H1 (cell line): ENCODE measurements around the gene GHRH. TPM values are rescaled to one million over a fixed set of nuclear protein-coding genes. Genes with fewer than 3 reads are reported as not detected.

Experiments used
- CTCF ChIA-PET: fragments of 300-600 bp; sonication (Branson Sonifier 250); formaldehyde crosslinking; loops from one replicate; lab custom pipeline; 2021; ENCODE audit not compliant: partially characterized antibody; lab: Charles Lee
- POLR2A ChIA-PET: fragments of 300-600 bp; sonication (Branson Sonifier 250); formaldehyde crosslinking; loops from one replicate; lab custom pipeline; 2021; ENCODE audit warnings: inconsistent platforms; ENCODE audit not compliant: partially characterized antibody; lab: Charles Lee
- DNase-seq, 2 experiments: peaks; one replicate each; pipeline versions ENCODE4 v3.0.0 to v3.0.0-alpha.2; 2010 to 2022; ENCODE audit warnings: low spot score in 2 of 2, low read depth in 1 of 2, mixed read lengths in 1 of 2
- FAIRE-seq: peaks from 2 replicates; lab custom pipeline; 2011; peaks lifted over from hg19 to GRCh38; lab: Jason Lieb, UNC
- H2AFZ ChIP-seq: 2 replicates; pipeline ENCODE4 v1.8.1; 2012; ENCODE audit warnings: low read length, inconsistent platforms
- H2AK5ac ChIP-seq: 2 replicates; pipeline ENCODE4 v1.6.1; 2013; ENCODE audit warnings: low read depth, low read length
- H2BK120ac ChIP-seq: replicated peaks from 2 replicates; pipeline ENCODE3; 2013; ENCODE audit warnings: low read depth, low read length, inconsistent platforms
- H2BK12ac ChIP-seq: 2 replicates; pipeline ENCODE4 v1.6.1; 2013; ENCODE audit warnings: low read depth, low read length
- H2BK15ac ChIP-seq: 2 replicates; pipeline ENCODE4 v1.6.1; 2013; ENCODE audit warnings: low read length
- H2BK20ac ChIP-seq: 2 replicates; pipeline ENCODE4 v1.6.1; 2013; ENCODE audit warnings: low read length
- H2BK5ac ChIP-seq: 2 replicates; pipeline ENCODE4 v1.6.1; 2013; ENCODE audit warnings: low read depth, low read length
- H3K14ac ChIP-seq: 2 replicates; pipeline ENCODE4 v1.6.1; 2013; ENCODE audit warnings: inconsistent platforms; ENCODE audit not compliant: insufficient read length
- H3K18ac ChIP-seq: 2 replicates; pipeline ENCODE4 v1.6.1; 2013; ENCODE audit warnings: low read length; ENCODE audit errors: extremely low read depth
- H3K23ac ChIP-seq: 2 replicates; pipeline ENCODE4 v1.6.1; 2013; ENCODE audit warnings: inconsistent platforms; ENCODE audit not compliant: insufficient read length
- H3K23me2 ChIP-seq: 2 replicates; pipeline ENCODE4 v1.6.1; 2013; ENCODE audit warnings: low read depth, low read length
- H3K27ac ChIP-seq: 2 replicates; pipeline ENCODE4 v1.6.1; 2011; ENCODE audit warnings: low read depth, low read length, inconsistent platforms
- H3K27me3 ChIP-seq, 4 experiments: replicated peaks in 1 of 4; 1 replicate in 1 of 4; 2 replicates in 3 of 4; pipeline versions ENCODE4 v1.6.1 to v1.8.1; 2011 to 2013; ENCODE audit warnings: low read length in 3 of 4, mild to moderate bottlenecking in 3 of 4, inconsistent platforms in 2 of 4, mixed read lengths in 2 of 4, moderate library complexity in 1 of 4; ENCODE audit not compliant: control insufficient read depth in 3 of 4, insufficient read depth in 3 of 4; ENCODE audit errors: extremely low read depth in 1 of 4
- H3K36me3 ChIP-seq, 4 experiments: 2 replicates each; pipeline versions ENCODE4 v1.6.1 to v1.8.1; 2011 to 2013; ENCODE audit warnings: mild to moderate bottlenecking in 4 of 4, low read length in 3 of 4, moderate library complexity in 2 of 4, control low read depth in 1 of 4, inconsistent platforms in 1 of 4; ENCODE audit not compliant: insufficient read depth in 4 of 4, control insufficient read depth in 2 of 4
- H3K4ac ChIP-seq: replicated peaks from 2 replicates; pipeline ENCODE3; 2013; ENCODE audit warnings: low read length, low read depth, mixed read lengths, inconsistent platforms; ENCODE audit not compliant: insufficient read length
- H3K4me1 ChIP-seq, 4 experiments: replicated peaks in 1 of 4; 1 replicate in 1 of 4; 2 replicates in 3 of 4; pipeline versions ENCODE4 v1.6.1 to v1.8.1; 2011 to 2013; ENCODE audit warnings: low read length in 3 of 4, inconsistent platforms in 2 of 4, mixed read lengths in 1 of 4; ENCODE audit not compliant: insufficient read depth in 4 of 4, control insufficient read depth in 3 of 4
- H3K4me2 ChIP-seq, 2 experiments: 2 replicates each; pipeline versions ENCODE4 v1.6.1 to v1.8.1; 2011 to 2013; ENCODE audit warnings: low read depth in 2 of 2, low read length in 2 of 2, control low read depth in 1 of 2, inconsistent platforms in 1 of 2, mild to moderate bottlenecking in 1 of 2; ENCODE audit not compliant: insufficient read depth in 1 of 2
- H3K4me3 ChIP-seq, 4 experiments: fragments of 200-600, 300-600 bp in 1 of 4; sonication (generic), shearing (Covaris generic), sonication (Bioruptor Twin) in 1 of 4; 2 replicates each; pipeline versions ENCODE4 v1.5.1 to v1.8.1; 2011 to 2016; ENCODE audit warnings: low read length in 4 of 4, low read depth in 3 of 4, control low read depth in 2 of 4, inconsistent platforms in 2 of 4, mild to moderate bottlenecking in 2 of 4, mixed read lengths in 1 of 4, moderate library complexity in 1 of 4; ENCODE audit not compliant: insufficient read depth in 2 of 4; ENCODE audit errors: extremely low read depth in 1 of 4
- H3K56ac ChIP-seq: replicated peaks from 2 replicates; pipeline ENCODE3; 2013; ENCODE audit warnings: low read depth, mild to moderate bottlenecking, mixed read lengths, low read length, inconsistent platforms; ENCODE audit not compliant: insufficient read length
- H3K79me1 ChIP-seq: 2 replicates; pipeline ENCODE4 v1.6.1; 2013; ENCODE audit warnings: low read depth, low read length, control low read depth
- H3K79me2 ChIP-seq, 2 experiments: 2 replicates each; pipeline versions ENCODE4 v1.6.1 to v1.8.1; 2012 to 2013; ENCODE audit warnings: low read length in 2 of 2, mild to moderate bottlenecking in 2 of 2, inconsistent platforms in 1 of 2; ENCODE audit not compliant: insufficient read depth in 2 of 2, control insufficient read depth in 1 of 2
- H3K9ac ChIP-seq, 4 experiments: replicated peaks in 1 of 4; 1 replicate in 1 of 4; 2 replicates in 3 of 4; pipeline versions ENCODE4 v1.6.1 to v1.8.1; 2011 to 2013; ENCODE audit warnings: low read depth in 3 of 4, low read length in 3 of 4, control low read depth in 2 of 4, mild to moderate bottlenecking in 2 of 4, moderate library complexity in 2 of 4, inconsistent platforms in 1 of 4; ENCODE audit errors: extremely low read depth in 1 of 4
- H3K9me3 ChIP-seq, 2 experiments: 2 replicates each; pipeline versions ENCODE4 v1.6.1 to v1.8.1; 2012 to 2013; ENCODE audit warnings: mild to moderate bottlenecking in 2 of 2, moderate library complexity in 2 of 2, control low read depth in 1 of 2, inconsistent platforms in 1 of 2, low read depth in 1 of 2, low read length in 1 of 2, mixed read lengths in 1 of 2; ENCODE audit not compliant: insufficient read depth in 2 of 2
- H4K20me1 ChIP-seq, 2 experiments: replicated peaks in 1 of 2; 2 replicates each; pipeline versions ENCODE3 to v1.8.1; 2011 to 2013; ENCODE audit warnings: inconsistent platforms in 2 of 2, low read length in 2 of 2, mild to moderate bottlenecking in 1 of 2; ENCODE audit not compliant: insufficient read depth in 2 of 2, control insufficient read depth in 1 of 2
- H4K5ac ChIP-seq: 2 replicates; pipeline ENCODE4 v1.6.1; 2013; ENCODE audit warnings: low read length, low read depth, mixed read lengths, inconsistent platforms; ENCODE audit not compliant: insufficient read length
- H4K8ac ChIP-seq: 2 replicates; pipeline ENCODE4 v1.8.0; 2013; ENCODE audit warnings: mild to moderate bottlenecking, moderate library complexity, low read length, inconsistent platforms; ENCODE audit not compliant: insufficient read depth; ENCODE audit errors: extremely low read depth
- H4K91ac ChIP-seq: replicated peaks from 2 replicates; pipeline ENCODE3; 2013; ENCODE audit warnings: low read length, mixed read lengths, inconsistent platforms; ENCODE audit not compliant: insufficient read length
- CHD1 ChIP-seq: IDR thresholded peaks from 2 replicates; pipeline ENCODE4 v1.6.1; 2012; ENCODE audit warnings: low read depth, low read length, improper control_type of control experiment
- EZH2 ChIP-seq: fragments of 200-600 bp; sonication (generic); IDR thresholded peaks from 2 replicates; pipeline ENCODE4 v1.7.1; 2012; ENCODE audit warnings: low read depth, mild to moderate bottlenecking, moderate library complexity, low read length, inconsistent platforms; ENCODE audit not compliant: severe bottlenecking
- GTF2F1 ChIP-seq: IDR thresholded peaks from 2 replicates; pipeline ENCODE4 v1.6.1; 2012; ENCODE audit warnings: low read depth, low read length, improper control_type of control experiment, borderline replicate concordance
- JUND ChIP-seq: IDR thresholded peaks from 2 replicates; pipeline ENCODE4 v1.6.1; 2011; ENCODE audit warnings: mild to moderate bottlenecking, improper control_type of control experiment, low read length
- RAD21 ChIP-seq, 2 experiments: IDR thresholded peaks in 1 of 2; conservative IDR thresholded peaks in 1 of 2; 2 replicates each; pipeline ENCODE4 v1.6.1; 2011; ENCODE audit warnings: low read depth in 2 of 2, low read length in 2 of 2, improper control_type of control experiment in 1 of 2, inconsistent platforms in 1 of 2, mild to moderate bottlenecking in 1 of 2, moderate library complexity in 1 of 2
- RFX5 ChIP-seq: IDR thresholded peaks from 2 replicates; pipeline ENCODE4 v1.6.1; 2011; ENCODE audit warnings: low read depth, low read length, improper control_type of control experiment, borderline replicate concordance
- TCF12 ChIP-seq: IDR thresholded peaks from 2 replicates; pipeline ENCODE4 v1.6.1; 2011; ENCODE audit warnings: low read depth, mild to moderate bottlenecking, low read length
- WGBS, 2 experiments: shearing (Covaris generic) in 1 of 2; methylation state at CpG; one replicate each; pipeline versions ENCODE4 v1.1.6 to v1.1.7; 2013 to 2015; ENCODE audit warnings: low lambda C conversion rate in 2 of 2, mixed read lengths in 2 of 2, inconsistent platforms in 1 of 2, low coverage in 1 of 2, missing lambda C conversion rate in 1 of 2; ENCODE audit not compliant: insufficient replicate concordance in 2 of 2, insufficient coverage in 1 of 2, insufficient read length in 1 of 2; ENCODE audit errors: extremely low coverage in 1 of 2, missing lambda C conversion rate in 1 of 2; 5-methylcytosine and 5-hydroxymethylcytosine counted together
- polyA plus RNA-seq, 7 experiments: library from polyadenylated mRNA; depleted of rRNA in 3 of 7; stranded (reverse) in 5 of 7; unstranded in 2 of 7; fragments of >200 nt in 5 of 7; fragments of 200-250 nt in 2 of 7; gene quantifications; 1 replicate in 5 of 7; 2 replicates in 1 of 7; 4 replicates in 1 of 7; pipeline versions ENCODE4 v1.2.1 to v1.2.3, GENCODE V29; 2011 to 2013; ENCODE audit warnings: missing spikeins in 2 of 7, mixed read lengths in 2 of 7
- total RNA-seq: library from RNA; stranded (reverse); fragmentation: NEBNext Ultra II Directional; extraction: Animal tissue kit (Norgen Biotek cat#: 25700); gene quantifications from 2 replicates; pipeline ENCODE4 v1.2.1, GENCODE V29; 2021

GHRH gene
- total and polyA plus RNA-seq, 2 of the 8 experiments (the other 6 are each of a cell fraction or from before 2014, with no cell fraction given), result not detected

DNA sequence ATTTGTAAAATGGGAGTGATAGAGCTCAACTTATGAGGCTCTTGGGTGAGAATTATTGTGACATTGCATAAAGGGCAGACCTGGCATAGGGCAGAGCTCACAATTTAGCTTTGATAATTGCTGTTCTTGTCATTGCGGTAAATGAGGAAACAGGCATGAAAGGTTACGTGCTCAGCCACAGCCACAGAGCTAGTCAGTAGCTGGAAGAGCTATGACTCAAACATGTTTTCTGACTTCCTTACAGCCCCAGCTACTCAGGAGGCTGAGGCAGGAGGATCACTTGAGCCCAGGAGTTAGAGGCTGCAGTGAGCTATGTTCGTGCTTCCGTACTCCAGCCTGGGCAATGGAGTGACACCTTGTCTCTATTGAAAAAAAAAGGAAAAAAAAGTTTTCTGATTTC, 3.5 kb upstream of the GHRH start:
- H3K9me3 ChIP-seq, result 0 out of 4 replicates have a peak, but pooled peaks cover 0 to 3% of the 10 kb centered on the region in 2 experiments
- H2AK5ac ChIP-seq, result no peak overlapping the region; the same call in 1 of the 2 replicates
- H3K4me3 ChIP-seq, result no peak overlapping the region
- no peak overlapping the region for H3K4me2 ChIP-seq
- H3K56ac ChIP-seq, result no peak overlapping the region
- no peak overlapping the region for H2BK12ac ChIP-seq
- H4K8ac ChIP-seq, result no peak overlapping the region
- ChIA-PET CTCF (interaction anchor here (0.5 to 10.0 kb wide), 7 partner anchors 18 to 268 kb away, joined by 3 to 91 read pairs (median 3); no protein-coding TSS in a partner anchor), POLR2A (interaction anchor here (0.6 to 0.9 kb wide), 3 partner anchors 9 to 559 kb away, joined by 3 read pairs; no protein-coding TSS in a partner anchor)
- H3K18ac ChIP-seq, result no peak overlapping the region
- no peak for FAIRE-seq
- H3K27ac ChIP-seq, result no peak overlapping the region
- H2BK120ac ChIP-seq, result no peak overlapping the region
- no peaks in the 10 kb centered on the region for H4K20me1 ChIP-seq
- H3K23ac ChIP-seq, result no peak overlapping the region
- H3K4ac ChIP-seq, result no peak overlapping the region
- H2BK20ac ChIP-seq, result 0 out of 2 replicates have a peak overlapping the region, but pooled peaks have one; percentile 2
- no peak overlapping the region for H2AFZ ChIP-seq
- no peaks in the 10 kb centered on the region for H3K36me3 ChIP-seq
- H2BK15ac ChIP-seq, result no peak overlapping the region
- no peaks in the 10 kb centered on the region for H3K79me2 ChIP-seq
- H3K23me2 ChIP-seq, result no peaks in the 10 kb centered on the region
- peaks cover 4 to 14% (median 11%) of the 10 kb centered on the region in 4 experiments for H3K4me1 ChIP-seq
- no peak overlapping the region for H2BK5ac ChIP-seq
- no peak overlapping the region for H3K9ac ChIP-seq
- H3K27me3 ChIP-seq, result no peaks in the 10 kb centered on the region
- no peak overlapping the region for H3K14ac ChIP-seq
- H4K91ac ChIP-seq, result peak overlapping the region; percentile 38
- no peaks in the 10 kb centered on the region for H3K79me1 ChIP-seq
- 100% methylated on average over 4 of the region's 4 CpGs; no CpG with 5 or more reads in 1 of the 2 experiments for WGBS, 2 experiments
- no peak for DNase-seq
- H4K5ac ChIP-seq, result no peak overlapping the region
- TF ChIP-seq GTF2F1 (no peak), EZH2 (no peak), JUND (no peak), RFX5 (no peak), CHD1 (no peak), TCF12 (no peak), RAD21 (IDR thresholded peaks at IDR 0.05 in 1 of 2, conservative IDR thresholded peaks at IDR 0.05 in 1 of 2; ENCODE audit: low read depth in 2 of 2, low read length in 2 of 2) (no peak)
